WTC11 (cell line): ENCODE data around the gene NAXD. TPM values are rescaled to one million over a fixed set of nuclear protein-coding genes. Genes with fewer than 3 reads are reported as not detected.

Experiments used
- ATAC-seq: fragments of 200-7000 bp; cut with Tn5 transposase; 2 replicates; pipeline ENCODE4 v1.10.0; 2021; ENCODE audit warnings: mild to moderate bottlenecking, moderate library complexity
- CTCF ChIA-PET: fragments of 300-600 bp; sonication (Branson Sonifier 250); formaldehyde crosslinking; loops from one replicate; lab custom pipeline; 2021; ENCODE audit warnings: antibody characterized with exemption; lab: Charles Lee
- POLR2A ChIA-PET: fragments of 350-600 bp; sonication (Branson Sonifier 250); formaldehyde crosslinking; loops from one replicate; lab custom pipeline; 2021; ENCODE audit warnings: antibody characterized with exemption; lab: Charles Lee
- DNase-seq: peaks from one replicate; pipeline ENCODE4 v3.0.0; 2021; ENCODE audit warnings: low spot score
- H3K27ac Mint-ChIP-seq: 2 replicates; pipeline ENCODE4 v1.8.0; 2021; ENCODE audit warnings: mixed read lengths
- H3K27me3 Mint-ChIP-seq: 2 replicates; pipeline ENCODE4 v1.8.0; 2021; ENCODE audit warnings: low read depth, mild to moderate bottlenecking, moderate library complexity, mixed read lengths
- H3K36me3 Mint-ChIP-seq: 2 replicates; pipeline ENCODE4 v1.8.0; 2021; ENCODE audit warnings: mixed read lengths
- H3K4me1 Mint-ChIP-seq: 2 replicates; pipeline ENCODE4 v1.8.0; 2022; ENCODE audit warnings: mixed read lengths
- H3K4me3 Mint-ChIP-seq: 2 replicates; pipeline ENCODE4 v1.8.0; 2021; ENCODE audit warnings: mild to moderate bottlenecking, moderate library complexity, mixed read lengths
- H3K9me3 Mint-ChIP-seq: 2 replicates; pipeline ENCODE4 v1.8.0; 2021; ENCODE audit warnings: mixed read lengths
- E2F5 ChIP-seq: sonication (generic); formaldehyde crosslinking; IDR thresholded peaks from 2 replicates; pipeline ENCODE4 v1.8.1; 2022; ENCODE audit warnings: mild to moderate bottlenecking, moderate library complexity, missing genetic modification reagents
- EMX1 ChIP-seq: fragments of 250-450 bp; sonication (Bioruptor Pico); IDR thresholded peaks from 2 replicates; pipeline ENCODE4 v1.8.0; 2021; ENCODE audit warnings: mild to moderate bottlenecking
- ETV6 ChIP-seq: sonication (generic); formaldehyde crosslinking; IDR thresholded peaks from 2 replicates; pipeline ENCODE4 v1.8.1; 2022; ENCODE audit warnings: mild to moderate bottlenecking, missing genetic modification reagents
- FOXK1 ChIP-seq: sonication (generic); formaldehyde crosslinking; IDR thresholded peaks from 2 replicates; pipeline ENCODE4 v1.8.0; 2022; ENCODE audit warnings: mild to moderate bottlenecking, moderate library complexity, missing genetic modification reagents
- FOXP1 ChIP-seq: sonication (generic); formaldehyde crosslinking; IDR thresholded peaks from 2 replicates; pipeline ENCODE4 v1.8.0; 2022; ENCODE audit warnings: missing genetic modification reagents, mild to moderate bottlenecking, moderate library complexity, borderline replicate concordance
- GABPB1 ChIP-seq: sonication (generic); formaldehyde crosslinking; IDR thresholded peaks from 2 replicates; pipeline ENCODE4 v1.8.1; 2023; ENCODE audit warnings: mild to moderate bottlenecking, missing genetic modification reagents
- IRF2 ChIP-seq: sonication (generic); formaldehyde crosslinking; IDR thresholded peaks from 2 replicates; pipeline ENCODE4 v1.8.0; 2022; ENCODE audit warnings: low read depth, missing genetic modification reagents, borderline replicate concordance
- KAT7 ChIP-seq: sonication (generic); formaldehyde crosslinking; IDR thresholded peaks from 2 replicates; pipeline ENCODE4 v1.8.1; 2023; ENCODE audit warnings: missing genetic modification reagents, mild to moderate bottlenecking, borderline replicate concordance
- MLX ChIP-seq: sonication (generic); formaldehyde crosslinking; IDR thresholded peaks from 2 replicates; pipeline ENCODE4 v1.8.1; 2023; ENCODE audit warnings: mild to moderate bottlenecking, missing genetic modification reagents, moderate library complexity
- NFE2L1 ChIP-seq: sonication (generic); formaldehyde crosslinking; IDR thresholded peaks from 2 replicates; pipeline ENCODE4 v1.8.1; 2023; ENCODE audit warnings: missing genetic modification reagents
- RELA ChIP-seq: sonication (generic); formaldehyde crosslinking; IDR thresholded peaks from 2 replicates; pipeline ENCODE4 v1.8.1; 2022; ENCODE audit warnings: missing genetic modification reagents, mild to moderate bottlenecking, borderline replicate concordance
- TEAD1 ChIP-seq: sonication (generic); formaldehyde crosslinking; IDR thresholded peaks from 2 replicates; pipeline ENCODE4 v1.8.0; 2022; ENCODE audit warnings: mild to moderate bottlenecking, missing genetic modification reagents
- USF1 ChIP-seq: sonication (generic); formaldehyde crosslinking; IDR thresholded peaks from 2 replicates; pipeline ENCODE4 v1.8.0; 2022; ENCODE audit warnings: mild to moderate bottlenecking, missing genetic modification reagents
- total RNA-seq: library from RNA; stranded (reverse); gene quantifications from 3 replicates; pipeline ENCODE4 v1.2.3, GENCODE V29; 2021
- TF ChIP-seq, protein P1 (sequence below): sonication (generic); formaldehyde crosslinking; IDR thresholded peaks from 2 replicates; pipeline ENCODE4 v1.8.1; 2023; ENCODE audit warnings: mild to moderate bottlenecking, moderate library complexity, missing genetic modification reagents
- TF ChIP-seq, protein P2 (sequence below): fragments of 250-450 bp; sonication (Bioruptor Pico); IDR thresholded peaks from 2 replicates; pipeline ENCODE4 v1.9.0; 2021; ENCODE audit warnings: mild to moderate bottlenecking, borderline replicate concordance
- TF ChIP-seq, protein P3 (sequence below): sonication (generic); formaldehyde crosslinking; IDR thresholded peaks from 2 replicates; pipeline ENCODE4 v1.8.1; 2022; ENCODE audit warnings: mild to moderate bottlenecking, missing genetic modification reagents, moderate library complexity, borderline replicate concordance
- TF ChIP-seq, protein P4 (sequence below): sonication (generic); formaldehyde crosslinking; IDR thresholded peaks from 2 replicates; pipeline ENCODE4 v1.8.0; 2022; ENCODE audit warnings: mild to moderate bottlenecking, missing genetic modification reagents
- TF ChIP-seq, protein P5 (sequence below): fragments of 250-450 bp; sonication (Bioruptor Pico); IDR thresholded peaks from 2 replicates; pipeline ENCODE4 v1.9.0; 2021; ENCODE audit warnings: mild to moderate bottlenecking
- TF ChIP-seq, protein P6 (sequence below): sonication (generic); formaldehyde crosslinking; IDR thresholded peaks from 2 replicates; pipeline ENCODE4 v1.8.1; 2023; ENCODE audit warnings: mild to moderate bottlenecking, missing genetic modification reagents

Gene NAXD
- total RNA-seq, 1 experiment from 2014 or later, result 29.3 TPM

DNA sequence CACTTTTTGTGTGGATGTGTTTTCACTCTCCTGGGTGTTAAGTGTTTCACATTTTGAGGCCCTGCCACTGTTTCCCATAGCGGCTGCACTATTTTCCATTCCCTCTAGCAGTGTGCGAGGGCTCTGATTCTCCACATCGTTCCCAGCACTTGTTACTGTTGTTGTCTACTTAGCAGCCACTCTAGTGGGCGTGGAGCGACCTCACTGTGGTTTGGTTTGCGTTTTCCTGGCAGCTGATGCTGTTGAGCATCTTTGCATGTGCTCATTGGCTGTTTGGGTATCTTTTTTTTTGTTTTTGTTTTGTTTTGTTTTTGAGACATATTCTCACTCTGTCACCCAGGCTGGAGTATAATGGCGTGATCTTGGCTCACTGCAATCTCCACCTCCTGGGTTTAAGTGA, 14.4 kb downstream of the NAXD start:
- H3K27me3 Mint-ChIP-seq, result no peaks in the 10 kb centered on the region
- ATAC-seq, result no peak
- POLR2A ChIA-PET, result no interaction called here
- TF ChIP-seq, protein P1, sequence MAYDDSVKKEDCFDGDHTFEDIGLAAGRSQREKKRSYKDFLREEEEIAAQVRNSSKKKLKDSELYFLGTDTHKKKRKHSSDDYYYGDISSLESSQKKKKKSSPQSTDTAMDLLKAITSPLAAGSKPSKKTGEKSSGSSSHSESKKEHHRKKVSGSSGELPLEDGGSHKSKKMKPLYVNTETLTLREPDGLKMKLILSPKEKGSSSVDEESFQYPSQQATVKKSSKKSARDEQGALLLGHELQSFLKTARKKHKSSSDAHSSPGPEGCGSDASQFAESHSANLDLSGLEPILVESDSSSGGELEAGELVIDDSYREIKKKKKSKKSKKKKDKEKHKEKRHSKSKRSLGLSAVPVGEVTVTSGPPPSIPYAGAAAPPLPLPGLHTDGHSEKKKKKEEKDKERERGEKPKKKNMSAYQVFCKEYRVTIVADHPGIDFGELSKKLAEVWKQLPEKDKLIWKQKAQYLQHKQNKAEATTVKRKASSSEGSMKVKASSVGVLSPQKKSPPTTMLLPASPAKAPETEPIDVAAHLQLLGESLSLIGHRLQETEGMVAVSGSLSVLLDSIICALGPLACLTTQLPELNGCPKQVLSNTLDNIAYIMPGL (CRISPR knock-in tag), result no peak
- no peak for TF ChIP-seq E2F5 (CRISPR knock-in tag)
- TF ChIP-seq, protein P2, sequence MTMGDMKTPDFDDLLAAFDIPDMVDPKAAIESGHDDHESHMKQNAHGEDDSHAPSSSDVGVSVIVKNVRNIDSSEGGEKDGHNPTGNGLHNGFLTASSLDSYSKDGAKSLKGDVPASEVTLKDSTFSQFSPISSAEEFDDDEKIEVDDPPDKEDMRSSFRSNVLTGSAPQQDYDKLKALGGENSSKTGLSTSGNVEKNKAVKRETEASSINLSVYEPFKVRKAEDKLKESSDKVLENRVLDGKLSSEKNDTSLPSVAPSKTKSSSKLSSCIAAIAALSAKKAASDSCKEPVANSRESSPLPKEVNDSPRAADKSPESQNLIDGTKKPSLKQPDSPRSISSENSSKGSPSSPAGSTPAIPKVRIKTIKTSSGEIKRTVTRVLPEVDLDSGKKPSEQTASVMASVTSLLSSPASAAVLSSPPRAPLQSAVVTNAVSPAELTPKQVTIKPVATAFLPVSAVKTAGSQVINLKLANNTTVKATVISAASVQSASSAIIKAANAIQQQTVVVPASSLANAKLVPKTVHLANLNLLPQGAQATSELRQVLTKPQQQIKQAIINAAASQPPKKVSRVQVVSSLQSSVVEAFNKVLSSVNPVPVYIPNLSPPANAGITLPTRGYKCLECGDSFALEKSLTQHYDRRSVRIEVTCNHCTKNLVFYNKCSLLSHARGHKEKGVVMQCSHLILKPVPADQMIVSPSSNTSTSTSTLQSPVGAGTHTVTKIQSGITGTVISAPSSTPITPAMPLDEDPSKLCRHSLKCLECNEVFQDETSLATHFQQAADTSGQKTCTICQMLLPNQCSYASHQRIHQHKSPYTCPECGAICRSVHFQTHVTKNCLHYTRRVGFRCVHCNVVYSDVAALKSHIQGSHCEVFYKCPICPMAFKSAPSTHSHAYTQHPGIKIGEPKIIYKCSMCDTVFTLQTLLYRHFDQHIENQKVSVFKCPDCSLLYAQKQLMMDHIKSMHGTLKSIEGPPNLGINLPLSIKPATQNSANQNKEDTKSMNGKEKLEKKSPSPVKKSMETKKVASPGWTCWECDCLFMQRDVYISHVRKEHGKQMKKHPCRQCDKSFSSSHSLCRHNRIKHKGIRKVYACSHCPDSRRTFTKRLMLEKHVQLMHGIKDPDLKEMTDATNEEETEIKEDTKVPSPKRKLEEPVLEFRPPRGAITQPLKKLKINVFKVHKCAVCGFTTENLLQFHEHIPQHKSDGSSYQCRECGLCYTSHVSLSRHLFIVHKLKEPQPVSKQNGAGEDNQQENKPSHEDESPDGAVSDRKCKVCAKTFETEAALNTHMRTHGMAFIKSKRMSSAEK (CRISPR knock-in tag), result no peak
- TF ChIP-seq TEAD1 (CRISPR knock-in tag), result no peak
- TF ChIP-seq, protein P3, sequence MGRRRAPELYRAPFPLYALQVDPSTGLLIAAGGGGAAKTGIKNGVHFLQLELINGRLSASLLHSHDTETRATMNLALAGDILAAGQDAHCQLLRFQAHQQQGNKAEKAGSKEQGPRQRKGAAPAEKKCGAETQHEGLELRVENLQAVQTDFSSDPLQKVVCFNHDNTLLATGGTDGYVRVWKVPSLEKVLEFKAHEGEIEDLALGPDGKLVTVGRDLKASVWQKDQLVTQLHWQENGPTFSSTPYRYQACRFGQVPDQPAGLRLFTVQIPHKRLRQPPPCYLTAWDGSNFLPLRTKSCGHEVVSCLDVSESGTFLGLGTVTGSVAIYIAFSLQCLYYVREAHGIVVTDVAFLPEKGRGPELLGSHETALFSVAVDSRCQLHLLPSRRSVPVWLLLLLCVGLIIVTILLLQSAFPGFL, result no peak
- TF ChIP-seq, protein P4, sequence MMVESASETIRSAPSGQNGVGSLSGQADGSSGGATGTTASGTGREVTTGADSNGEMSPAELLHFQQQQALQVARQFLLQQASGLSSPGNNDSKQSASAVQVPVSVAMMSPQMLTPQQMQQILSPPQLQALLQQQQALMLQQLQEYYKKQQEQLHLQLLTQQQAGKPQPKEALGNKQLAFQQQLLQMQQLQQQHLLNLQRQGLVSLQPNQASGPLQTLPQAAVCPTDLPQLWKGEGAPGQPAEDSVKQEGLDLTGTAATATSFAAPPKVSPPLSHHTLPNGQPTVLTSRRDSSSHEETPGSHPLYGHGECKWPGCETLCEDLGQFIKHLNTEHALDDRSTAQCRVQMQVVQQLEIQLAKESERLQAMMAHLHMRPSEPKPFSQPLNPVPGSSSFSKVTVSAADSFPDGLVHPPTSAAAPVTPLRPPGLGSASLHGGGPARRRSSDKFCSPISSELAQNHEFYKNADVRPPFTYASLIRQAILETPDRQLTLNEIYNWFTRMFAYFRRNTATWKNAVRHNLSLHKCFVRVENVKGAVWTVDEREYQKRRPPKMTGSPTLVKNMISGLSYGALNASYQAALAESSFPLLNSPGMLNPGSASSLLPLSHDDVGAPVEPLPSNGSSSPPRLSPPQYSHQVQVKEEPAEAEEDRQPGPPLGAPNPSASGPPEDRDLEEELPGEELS (CRISPR knock-in tag), result no peak
- no peak for TF ChIP-seq ETV6
- TF ChIP-seq, protein P5, sequence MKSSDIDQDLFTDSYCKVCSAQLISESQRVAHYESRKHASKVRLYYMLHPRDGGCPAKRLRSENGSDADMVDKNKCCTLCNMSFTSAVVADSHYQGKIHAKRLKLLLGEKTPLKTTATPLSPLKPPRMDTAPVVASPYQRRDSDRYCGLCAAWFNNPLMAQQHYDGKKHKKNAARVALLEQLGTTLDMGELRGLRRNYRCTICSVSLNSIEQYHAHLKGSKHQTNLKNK (CRISPR knock-in tag), result no peak
- no peak for TF ChIP-seq IRF2
- no peak for TF ChIP-seq KAT7
- no peak for TF ChIP-seq NFE2L1
- TF ChIP-seq MLX (CRISPR knock-in tag), result no peak
- TF ChIP-seq FOXK1, result no peak
- no peak for TF ChIP-seq EMX1
- TF ChIP-seq, protein P6, sequence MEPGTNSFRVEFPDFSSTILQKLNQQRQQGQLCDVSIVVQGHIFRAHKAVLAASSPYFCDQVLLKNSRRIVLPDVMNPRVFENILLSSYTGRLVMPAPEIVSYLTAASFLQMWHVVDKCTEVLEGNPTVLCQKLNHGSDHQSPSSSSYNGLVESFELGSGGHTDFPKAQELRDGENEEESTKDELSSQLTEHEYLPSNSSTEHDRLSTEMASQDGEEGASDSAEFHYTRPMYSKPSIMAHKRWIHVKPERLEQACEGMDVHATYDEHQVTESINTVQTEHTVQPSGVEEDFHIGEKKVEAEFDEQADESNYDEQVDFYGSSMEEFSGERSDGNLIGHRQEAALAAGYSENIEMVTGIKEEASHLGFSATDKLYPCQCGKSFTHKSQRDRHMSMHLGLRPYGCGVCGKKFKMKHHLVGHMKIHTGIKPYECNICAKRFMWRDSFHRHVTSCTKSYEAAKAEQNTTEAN (CRISPR knock-in tag), result no peak
- TF ChIP-seq GABPB1 (CRISPR knock-in tag), result no peak
- no peak for TF ChIP-seq RELA (CRISPR knock-in tag)
- TF ChIP-seq FOXP1 (CRISPR knock-in tag), result no peak
- no peak for TF ChIP-seq USF1
- TF ChIP-seq, all 79 proteins: peak for 0
- Mint-ChIP-seq H3K4me1 (peaks cover 8% of the 10 kb centered on the region), H3K36me3 (peaks cover 39% of the 10 kb centered on the region), H3K27ac (no peak overlapping the region), H3K4me3 (no peak overlapping the region), H3K9me3 (peaks cover 9% of the 10 kb centered on the region)
- CTCF ChIA-PET, result no interaction called here
- no peak for DNase-seq
